Tibial nerve (tissue), 4 donors: ENCODE measurements around the gene DISP2.

ENCODE experiments used
- EP300 ChIP-seq, 2 donors: sonication (generic); formaldehyde crosslinking; IDR thresholded peaks; one replicate each; pipeline ENCODE4 v1.6.1; 2017; ENCODE audit warnings: antibody characterized with exemption in 2 of 2, mild to moderate bottlenecking in 1 of 2
- POLR2A ChIP-seq, 2 donors: fragments of 450-650 bp; IDR thresholded peaks; one replicate each; pipeline ENCODE4 v1.6.1; 2017; ENCODE audit warnings: antibody characterized with exemption in 2 of 2, mild to moderate bottlenecking in 2 of 2, moderate library complexity in 2 of 2
- TF ChIP-seq, protein P1 (sequence below), 5 experiments: fragments of 200-600 bp in 3 of 5; fragments of 450-650 bp in 2 of 5; sonication (generic) in 3 of 5; IDR thresholded peaks; one replicate each; pipeline ENCODE4 v1.5.1; 2016 to 2019; ENCODE audit warnings: antibody characterized with exemption in 5 of 5, mild to moderate bottlenecking in 3 of 5, moderate library complexity in 2 of 5

DNA sequence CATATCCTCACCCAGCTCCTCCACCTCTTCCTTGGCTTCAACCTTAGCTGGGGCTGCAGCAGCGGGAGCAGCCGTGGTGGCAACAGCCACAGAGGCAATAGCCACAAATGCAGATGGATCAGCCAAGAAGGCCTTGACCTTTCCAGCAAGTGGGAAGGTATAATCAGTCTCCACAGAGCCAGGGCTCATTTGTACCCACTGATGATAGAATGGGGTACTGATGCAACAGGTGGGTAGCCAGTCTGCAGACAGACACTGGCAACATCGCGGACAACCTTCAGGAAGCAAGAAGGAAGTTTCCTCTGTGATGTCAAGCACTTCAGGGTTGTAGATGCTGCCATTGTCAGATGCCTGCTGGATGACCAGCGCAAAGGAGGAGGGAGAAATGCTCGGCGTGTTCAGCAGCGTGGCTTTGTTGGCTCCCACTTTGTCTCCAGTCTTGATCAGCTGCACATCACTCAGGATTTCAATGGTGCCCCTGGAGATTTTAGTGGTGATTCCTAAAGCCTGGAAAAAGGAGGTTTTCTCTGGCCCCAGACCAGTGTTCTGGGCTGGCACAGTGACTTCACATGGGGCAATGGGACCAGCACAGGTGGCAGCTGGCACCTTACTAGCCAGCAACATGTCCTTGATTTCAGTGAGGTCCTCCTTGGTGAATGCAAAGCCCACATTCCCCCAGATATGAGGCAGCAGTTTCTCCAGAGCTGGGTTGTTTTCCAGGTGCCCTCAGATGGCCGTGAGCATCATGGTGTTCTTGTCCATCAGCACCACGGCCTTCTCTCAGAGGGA lies 45.5 kb upstream of the DISP2 start:
- TF ChIP-seq, protein P1, sequence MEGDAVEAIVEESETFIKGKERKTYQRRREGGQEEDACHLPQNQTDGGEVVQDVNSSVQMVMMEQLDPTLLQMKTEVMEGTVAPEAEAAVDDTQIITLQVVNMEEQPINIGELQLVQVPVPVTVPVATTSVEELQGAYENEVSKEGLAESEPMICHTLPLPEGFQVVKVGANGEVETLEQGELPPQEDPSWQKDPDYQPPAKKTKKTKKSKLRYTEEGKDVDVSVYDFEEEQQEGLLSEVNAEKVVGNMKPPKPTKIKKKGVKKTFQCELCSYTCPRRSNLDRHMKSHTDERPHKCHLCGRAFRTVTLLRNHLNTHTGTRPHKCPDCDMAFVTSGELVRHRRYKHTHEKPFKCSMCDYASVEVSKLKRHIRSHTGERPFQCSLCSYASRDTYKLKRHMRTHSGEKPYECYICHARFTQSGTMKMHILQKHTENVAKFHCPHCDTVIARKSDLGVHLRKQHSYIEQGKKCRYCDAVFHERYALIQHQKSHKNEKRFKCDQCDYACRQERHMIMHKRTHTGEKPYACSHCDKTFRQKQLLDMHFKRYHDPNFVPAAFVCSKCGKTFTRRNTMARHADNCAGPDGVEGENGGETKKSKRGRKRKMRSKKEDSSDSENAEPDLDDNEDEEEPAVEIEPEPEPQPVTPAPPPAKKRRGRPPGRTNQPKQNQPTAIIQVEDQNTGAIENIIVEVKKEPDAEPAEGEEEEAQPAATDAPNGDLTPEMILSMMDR (IDR thresholded peaks at IDR 0.05) = no peak
- no peak for TF ChIP-seq POLR2A (IDR thresholded peaks at IDR 0.05)
- TF ChIP-seq EP300 (IDR thresholded peaks at IDR 0.05) = no peak
